Panc1 (cell line): ENCODE measurements around the gene PRSS33. TPM values are rescaled to one million over a fixed set of nuclear protein-coding genes. Genes with fewer than 3 reads are reported as not detected.

Experiments used
- ATAC-seq: fragments of 200-7000 bp; cut with Tn5 transposase; 2 replicates; pipeline ENCODE4 v1.9.1; 2020; ENCODE audit warnings: mild to moderate bottlenecking, moderate library complexity
- BruUV-seq: library from RNA; stranded (reverse); fragments of 400-500 nt; replicated peaks from 2 replicates; lab custom pipeline; 2021; lab: Mats Ljungman, UMichigan
- CTCF ChIA-PET: fragments of 300-600 bp; sonication (Branson Sonifier 250); formaldehyde crosslinking; loops from one replicate; lab custom pipeline; 2022; ENCODE audit warnings: antibody characterized with exemption; lab: Charles Lee
- POLR2A ChIA-PET: fragments of 300-600 bp; sonication (Branson Sonifier 250); formaldehyde crosslinking; loops from one replicate; lab custom pipeline; 2022; ENCODE audit warnings: antibody characterized with exemption; lab: Charles Lee
- DNase-seq: peaks from one replicate; pipeline ENCODE4 v3.0.0-alpha.2; 2010; ENCODE audit warnings: low read depth, low spot score
- H3K27ac ChIP-seq: 2 replicates; pipeline ENCODE4 v1.5.1; 2011; ENCODE audit warnings: mild to moderate bottlenecking, low read length, inconsistent platforms
- H3K27me3 ChIP-seq: fragments of 200-500 bp; sonication (Bioruptor generic); 2 replicates; pipeline ENCODE4 v1.6.0; 2014; ENCODE audit warnings: low read length, inconsistent platforms; ENCODE audit not compliant: control insufficient read depth, insufficient read depth
- H3K36me3 ChIP-seq: fragments of 200-500 bp; sonication (Bioruptor generic); 2 replicates; pipeline ENCODE4 v1.5.1; 2014; ENCODE audit warnings: inconsistent platforms, mild to moderate bottlenecking, low read length, moderate library complexity; ENCODE audit not compliant: control insufficient read depth, insufficient read depth
- H3K4me1 ChIP-seq: 2 replicates; pipeline ENCODE4 v1.5.1; 2011; ENCODE audit warnings: inconsistent platforms, mild to moderate bottlenecking, low read length, moderate library complexity; ENCODE audit not compliant: control insufficient read depth, insufficient read depth
- H3K4me3 ChIP-seq, 2 experiments: 2 replicates each; pipeline ENCODE4 v1.5.1; 2011 to 2012; ENCODE audit warnings: low read depth in 2 of 2, low read length in 2 of 2, mild to moderate bottlenecking in 2 of 2, inconsistent platforms in 1 of 2, moderate library complexity in 1 of 2
- H3K9me3 ChIP-seq: fragments of 200-500 bp; sonication (Bioruptor generic); 2 replicates; pipeline ENCODE4 v1.5.1; 2014; ENCODE audit warnings: low read depth, mild to moderate bottlenecking, inconsistent platforms, low read length, moderate library complexity; ENCODE audit not compliant: control insufficient read depth, insufficient read depth
- CTCF ChIP-seq: fragments of 450-650 bp; IDR thresholded peaks from 2 replicates; pipeline ENCODE4 v1.5.1; 2017; ENCODE audit warnings: mild to moderate bottlenecking
- POLR2AphosphoS5 ChIP-seq: IDR thresholded peaks from 2 replicates; pipeline ENCODE4 v1.6.1; 2012; ENCODE audit warnings: mild to moderate bottlenecking, low read depth, low read length, moderate library complexity
- REST ChIP-seq, 2 experiments: IDR thresholded peaks; 2 replicates each; pipeline ENCODE4 v1.6.1; 2011 to 2012; ENCODE audit warnings: low read depth in 2 of 2, control low read depth in 1 of 2, low read length in 1 of 2, mild to moderate bottlenecking in 1 of 2, moderate library complexity in 1 of 2; ENCODE audit not compliant: insufficient read depth in 1 of 2
- SIN3A ChIP-seq: IDR thresholded peaks from 2 replicates; pipeline ENCODE4 v1.6.1; 2012; ENCODE audit warnings: low read depth, mild to moderate bottlenecking, low read length, moderate library complexity, borderline replicate concordance; ENCODE audit not compliant: insufficient read depth
- TCF7L2 ChIP-seq: IDR thresholded peaks from 2 replicates; pipeline ENCODE4 v1.6.1; 2011; ENCODE audit warnings: mild to moderate bottlenecking, low read depth, low read length, inconsistent platforms
- in situ Hi-C: cut with HindIII; loops from 2 replicates; pipeline ENCODE4 v1.10.0; 2016; ENCODE audit warnings: low sequenced_read_pairs, low pct_unique_long_range_greater_than_20kb
- intact Hi-C: fragments of 100-400 bp; cut with micrococcal nuclease; formaldehyde crosslinking; loops from one replicate; pipeline ENCODE4 v1.10.0; 2022; ENCODE audit not compliant: unreplicated experiment
- total RNA-seq: library from RNA; stranded (reverse); gene quantifications from one replicate; pipeline ENCODE4 v1.2.1, GENCODE V29; 2021; ENCODE audit not compliant: unreplicated experiment

PRSS33 gene
- total RNA-seq, 1 experiment from 2014 or later = 0.59 TPM

- BruUV-seq = no TSS peak
- Histone ChIP-seq H3K27me3 (no peaks in the 10 kb centered on the region), H3K9me3 (no peaks in the 10 kb centered on the region), H3K4me1 (peaks cover 10% of the 10 kb centered on the region; the same call in 1 of the 2 replicates), H3K27ac (no peak overlapping the region), H3K4me3 (no peak overlapping the region), H3K36me3 (no peaks in the 10 kb centered on the region)
- POLR2A ChIA-PET = no interaction called here
- CTCF ChIA-PET = interaction anchor here (0.6 kb wide), 1 partner anchor 254 kb away, joined by 3 read pairs; the partner anchor contains the start of gene CEMP1
- intact Hi-C loops (no loop called here), in situ Hi-C loops (no loop called here)
- no peak for ATAC-seq
- TF ChIP-seq REST (IDR thresholded peaks at IDR 0.05; ENCODE audit: insufficient read depth in 1 of 2, low read depth in 2 of 2, low read length in 1 of 2) = no peak
- no peak for TF ChIP-seq CTCF
- TF ChIP-seq POLR2AphosphoS5 = no peak
- no peak for TF ChIP-seq TCF7L2
- TF ChIP-seq SIN3A = no peak
- DNase-seq = no peak
Observed at GRCh38 chr16:2785101-2785991, 2.0 kb downstream of the PRSS33 start.

- no TSS peak for BruUV-seq
- Histone ChIP-seq H3K4me1 (peaks cover 10% of the 10 kb centered on the region; the same call in 1 of the 2 replicates), H3K9me3 (no peaks in the 10 kb centered on the region), H3K27me3 (no peaks in the 10 kb centered on the region), H3K27ac (no peak overlapping the region), H3K36me3 (no peaks in the 10 kb centered on the region), H3K4me3 (no peak overlapping the region)
- ChIA-PET CTCF (interaction anchor here (0.6 kb wide), 1 partner anchor 253 kb away, joined by 3 read pairs; the partner anchor contains the start of gene CEMP1), POLR2A (interaction anchor here (0.8 kb wide), 1 partner anchor 46 kb away, joined by 3 read pairs; no protein-coding TSS in a partner anchor)
- in situ Hi-C loops (no loop called here), intact Hi-C loops (no loop called here)
- no peak for ATAC-seq
- no peak for DNase-seq
- TF ChIP-seq TCF7L2 = no peak
Observed at GRCh38 chr16:2784358-2785100, 2.8 kb downstream of the PRSS33 start.
